Breast epithelium (tissue), 3 donors: ENCODE measurements around the gene NRROS.

Experiments used
- POLR2A ChIP-seq: fragments of 450-650 bp; IDR thresholded peaks from one replicate; pipeline ENCODE4 v1.6.1; 2016; ENCODE audit warnings: antibody characterized with exemption, mild to moderate bottlenecking, moderate library complexity
- POLR2AphosphoS5 ChIP-seq, 3 donors: sonication (generic); formaldehyde crosslinking; IDR thresholded peaks; one replicate each; pipeline ENCODE4 v1.6.1; 2017; ENCODE audit warnings: antibody characterized with exemption in 3 of 3
- TF ChIP-seq, protein P1 (sequence below), 3 donors: fragments of 450-650 bp; IDR thresholded peaks; one replicate each; pipeline ENCODE4 v1.5.1; 2016 to 2017; ENCODE audit warnings: antibody characterized with exemption in 3 of 3, mild to moderate bottlenecking in 3 of 3, moderate library complexity in 3 of 3

DNA sequence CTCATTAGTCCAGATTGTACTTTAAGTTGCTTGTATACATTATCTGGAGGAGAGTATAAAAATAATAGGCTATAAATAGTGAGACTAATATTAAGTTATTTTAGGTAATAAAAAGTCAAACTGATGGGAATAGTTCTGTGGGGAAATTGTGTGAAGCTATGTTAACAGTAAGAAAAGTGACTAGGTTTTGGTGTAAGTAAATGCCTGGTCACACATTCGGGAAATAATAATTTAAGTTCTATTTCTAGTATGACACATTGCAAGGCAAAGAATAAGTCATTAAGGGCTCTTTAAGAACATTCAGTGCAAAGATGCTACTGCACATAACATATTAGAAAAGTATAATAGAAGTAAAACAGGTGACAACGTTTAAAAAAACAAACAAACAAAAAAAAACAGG is 18.8 kb upstream of the NRROS start:
- TF ChIP-seq, protein P1, sequence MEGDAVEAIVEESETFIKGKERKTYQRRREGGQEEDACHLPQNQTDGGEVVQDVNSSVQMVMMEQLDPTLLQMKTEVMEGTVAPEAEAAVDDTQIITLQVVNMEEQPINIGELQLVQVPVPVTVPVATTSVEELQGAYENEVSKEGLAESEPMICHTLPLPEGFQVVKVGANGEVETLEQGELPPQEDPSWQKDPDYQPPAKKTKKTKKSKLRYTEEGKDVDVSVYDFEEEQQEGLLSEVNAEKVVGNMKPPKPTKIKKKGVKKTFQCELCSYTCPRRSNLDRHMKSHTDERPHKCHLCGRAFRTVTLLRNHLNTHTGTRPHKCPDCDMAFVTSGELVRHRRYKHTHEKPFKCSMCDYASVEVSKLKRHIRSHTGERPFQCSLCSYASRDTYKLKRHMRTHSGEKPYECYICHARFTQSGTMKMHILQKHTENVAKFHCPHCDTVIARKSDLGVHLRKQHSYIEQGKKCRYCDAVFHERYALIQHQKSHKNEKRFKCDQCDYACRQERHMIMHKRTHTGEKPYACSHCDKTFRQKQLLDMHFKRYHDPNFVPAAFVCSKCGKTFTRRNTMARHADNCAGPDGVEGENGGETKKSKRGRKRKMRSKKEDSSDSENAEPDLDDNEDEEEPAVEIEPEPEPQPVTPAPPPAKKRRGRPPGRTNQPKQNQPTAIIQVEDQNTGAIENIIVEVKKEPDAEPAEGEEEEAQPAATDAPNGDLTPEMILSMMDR (IDR thresholded peaks at IDR 0.05): no peak
- TF ChIP-seq POLR2A: no peak
- no peak for TF ChIP-seq POLR2AphosphoS5 (IDR thresholded peaks at IDR 0.05)
